HG02798 (cell line): ENCODE data around the gene DPYSL3.

Source experiments
- ATAC-seq: cut with Tn5 transposase; IDR thresholded peaks from one replicate; pipeline ENCODE4 v1.9.1; 2021; ENCODE audit warnings: mild to moderate bottlenecking; ENCODE audit not compliant: unreplicated experiment, poor library complexity

The DPYSL3 gene

GRCh38 chr5:147517383-147517782 is 7.5 kb upstream of the DPYSL3 start:
- no peak for ATAC-seq

- ATAC-seq: no peak
These were observed 5.4 kb upstream of the DPYSL3 start for GRCh38 chr5:147515269-147515668.

GRCh38 chr5:147512659-147513379 is 3.0 kb upstream of the DPYSL3 start:
- ATAC-seq: no peak

- no peak for ATAC-seq
These were observed 1.0 kb upstream of the DPYSL3 start for GRCh38 chr5:147510885-147511284.

GRCh38 chr5:147509041-147509709 is 693 bp downstream of the DPYSL3 start:
- no peak for ATAC-seq

- no peak for ATAC-seq
These were observed 1.2 kb downstream of the DPYSL3 start for GRCh38 chr5:147508711-147509040.

- no peak for ATAC-seq
These were observed 2.3 kb downstream of the DPYSL3 start for GRCh38 chr5:147507480-147508126.

GRCh38 chr5:147504535-147504934 is 5.3 kb downstream of the DPYSL3 start:
- ATAC-seq: no peak

GRCh38 chr5:147504011-147504410 is 5.9 kb downstream of the DPYSL3 start:
- no peak for ATAC-seq

GRCh38 chr5:147490989-147491388 is 18.9 kb downstream of the DPYSL3 start:
- ATAC-seq: no peak

- no peak for ATAC-seq
These were observed 22.7 kb downstream of the DPYSL3 start for GRCh38 chr5:147487031-147487750.

- no peak for ATAC-seq
These were observed 24.1 kb downstream of the DPYSL3 start for GRCh38 chr5:147485814-147486213.

GRCh38 chr5:147485046-147485445 is 24.8 kb downstream of the DPYSL3 start:
- ATAC-seq: no peak

- no peak for ATAC-seq
These were observed 25.2 kb downstream of the DPYSL3 start for GRCh38 chr5:147484708-147485020.

- no peak for ATAC-seq
These were observed 25.7 kb downstream of the DPYSL3 start for GRCh38 chr5:147483961-147484707.

GRCh38 chr5:147483188-147483790 is 26.6 kb downstream of the DPYSL3 start:
- ATAC-seq: no peak

- ATAC-seq: no peak
These were observed 27.1 kb downstream of the DPYSL3 start for GRCh38 chr5:147482706-147483180.

- peak; percentile 78 for ATAC-seq
These were observed 27.8 kb downstream of the DPYSL3 start for GRCh38 chr5:147481874-147482705.

- no peak for ATAC-seq
These were observed 28.5 kb downstream of the DPYSL3 start for GRCh38 chr5:147481376-147481775.
